GM23338 (cell line): ENCODE results near the gene SSB. TPM values are rescaled to one million over a fixed set of nuclear protein-coding genes. Genes with fewer than 3 reads are reported as not detected.

ENCODE experiments used
- ATAC-seq: fragments of 200-7000 bp; cut with Tn5 transposase; 3 replicates; pipeline ENCODE4 v1.9.1; 2020
- DNase-seq: peaks from one replicate; pipeline ENCODE4 v3.0.0-alpha.2; 2015; ENCODE audit warnings: low spot score
- H2AFZ ChIP-seq: fragments of 200-600 bp; sonication (generic); 2 replicates; pipeline ENCODE4 v1.8.0; 2016; ENCODE audit warnings: antibody characterized with exemption, mild to moderate bottlenecking, moderate library complexity
- H3F3A ChIP-seq: fragments of 200-600 bp; sonication (generic); replicated peaks from 2 replicates; pipeline ENCODE4 v1.8.0; 2017; ENCODE audit warnings: antibody characterized with exemption, mixed run types, low read depth
- H3K27ac ChIP-seq: fragments of 200-600 bp; sonication (generic); 2 replicates; pipeline ENCODE4 v1.6.1; 2016; ENCODE audit warnings: low read depth
- H3K27me3 ChIP-seq: fragments of 200-600 bp; sonication (generic); 2 replicates; pipeline ENCODE4 v1.8.0; 2016; ENCODE audit warnings: mild to moderate bottlenecking, mixed run types, moderate library complexity; ENCODE audit not compliant: insufficient read depth
- H3K36me3 ChIP-seq: fragments of 200-600 bp; sonication (generic); 2 replicates; pipeline ENCODE4 v1.8.0; 2016; ENCODE audit warnings: mild to moderate bottlenecking; ENCODE audit not compliant: insufficient read depth
- H3K4me1 ChIP-seq: fragments of 200-600 bp; sonication (generic); 2 replicates; pipeline ENCODE4 v1.8.0; 2016; ENCODE audit warnings: mild to moderate bottlenecking, moderate library complexity; ENCODE audit not compliant: insufficient read depth
- H3K4me2 ChIP-seq: fragments of 200-600 bp; sonication (generic); 2 replicates; pipeline ENCODE4 v1.7.1; 2017; ENCODE audit warnings: mixed run types
- H3K4me3 ChIP-seq: fragments of 200-600 bp; sonication (generic); 2 replicates; pipeline ENCODE4 v1.6.1; 2016; ENCODE audit warnings: mixed run types
- H3K79me2 ChIP-seq: fragments of 200-600 bp; sonication (generic); replicated peaks from 2 replicates; pipeline ENCODE4 v1.8.0; 2017; ENCODE audit warnings: mild to moderate bottlenecking; ENCODE audit not compliant: insufficient read depth
- H3K9me2 ChIP-seq: fragments of 200-600 bp; sonication (generic); 2 replicates; pipeline ENCODE4 v1.8.0; 2017; ENCODE audit not compliant: insufficient read depth
- H4K20me1 ChIP-seq: fragments of 200-600 bp; sonication (generic); replicated peaks from 2 replicates; pipeline ENCODE4 v1.8.0; 2017; ENCODE audit warnings: mild to moderate bottlenecking; ENCODE audit not compliant: insufficient read depth
- H3K27ac Mint-ChIP-seq: 2 replicates; pipeline ENCODE4 v1.8.0; 2020; ENCODE audit warnings: inconsistent platforms, mild to moderate bottlenecking, moderate library complexity, mixed read lengths
- H3K27me3 Mint-ChIP-seq: 3 replicates; pipeline ENCODE4 v1.8.0; 2022; ENCODE audit warnings: low read depth, mild to moderate bottlenecking, moderate library complexity, mixed read lengths, inconsistent platforms; ENCODE audit not compliant: insufficient read depth, poor library complexity
- H3K36me3 Mint-ChIP-seq: 3 replicates; pipeline ENCODE4 v1.8.0; 2021; ENCODE audit warnings: low read depth, mild to moderate bottlenecking, inconsistent platforms, moderate library complexity, mixed read lengths
- H3K4me1 Mint-ChIP-seq: 3 replicates; pipeline ENCODE4 v1.8.0; 2020; ENCODE audit warnings: mild to moderate bottlenecking, inconsistent platforms, mixed read lengths
- H3K4me3 Mint-ChIP-seq: 3 replicates; pipeline ENCODE4 v1.8.0; 2021; ENCODE audit warnings: moderate library complexity, mild to moderate bottlenecking, inconsistent platforms, mixed read lengths
- H3K9me3 Mint-ChIP-seq: 3 replicates; pipeline ENCODE4 v1.8.0; 2020; ENCODE audit warnings: moderate library complexity, mild to moderate bottlenecking, inconsistent platforms, mixed read lengths
- CREB1 ChIP-seq: fragments of 250-450 bp; sonication (Bioruptor Pico); IDR thresholded peaks from 2 replicates; pipeline ENCODE4 v1.5.0; 2020; ENCODE audit warnings: low read depth, mild to moderate bottlenecking, moderate library complexity
- ETS1 ChIP-seq: IDR thresholded peaks from 2 replicates; pipeline ENCODE4 v1.6.1; 2016; ENCODE audit warnings: antibody characterized with exemption
- EZH2 ChIP-seq: fragments of 200-600 bp; sonication (generic); IDR thresholded peaks from one replicate; pipeline ENCODE4 v1.8.0; 2017; ENCODE audit warnings: antibody characterized with exemption, mild to moderate bottlenecking, low read depth; ENCODE audit not compliant: unreplicated experiment
- EZH2phosphoT487 ChIP-seq: fragments of 200-600 bp; sonication (generic); IDR thresholded peaks from one replicate; pipeline ENCODE4 v1.8.1; 2018; ENCODE audit warnings: antibody characterized with exemption; ENCODE audit not compliant: unreplicated experiment
- JUNB ChIP-seq: IDR thresholded peaks from one replicate; pipeline ENCODE4 v1.6.1; 2016; ENCODE audit warnings: antibody characterized with exemption; ENCODE audit not compliant: unreplicated experiment
- NANOG ChIP-seq: IDR thresholded peaks from 2 replicates; pipeline ENCODE4 v1.6.1; 2016; ENCODE audit warnings: antibody characterized with exemption, borderline replicate concordance
- POLR2AphosphoS5 ChIP-seq: IDR thresholded peaks from 2 replicates; pipeline ENCODE4 v1.6.1; 2016; ENCODE audit warnings: antibody characterized with exemption, low read depth
- REST ChIP-seq: IDR thresholded peaks from one replicate; pipeline ENCODE4 v1.6.1; 2018; ENCODE audit warnings: antibody characterized with exemption; ENCODE audit not compliant: unreplicated experiment
- STAT1 ChIP-seq: IDR thresholded peaks from one replicate; pipeline ENCODE4 v1.6.1; 2016; ENCODE audit warnings: antibody characterized with exemption; ENCODE audit not compliant: unreplicated experiment
- ZNF114 ChIP-seq: fragments of 250-450 bp; sonication (Bioruptor Pico); IDR thresholded peaks from 2 replicates; pipeline ENCODE4 v1.5.0; 2020; ENCODE audit warnings: mild to moderate bottlenecking, moderate library complexity
- ZNF331 ChIP-seq: fragments of 250-450 bp; sonication (Bioruptor Pico); IDR thresholded peaks from 2 replicates; pipeline ENCODE4 v1.5.0; 2020; ENCODE audit warnings: low read depth, mild to moderate bottlenecking, moderate library complexity
- polyA plus RNA-seq: library from polyadenylated mRNA; unstranded; fragments of >200 nt; fragmentation: Nextera tagmentation; extraction: Ambion mirVana; gene quantifications from 2 replicates; pipeline ENCODE4 v1.2.1, GENCODE V29; 2016
- total RNA-seq: library from RNA; depleted of rRNA; stranded (reverse); fragments of >200 nt; shearing (Covaris generic); gene quantifications from 2 replicates; pipeline ENCODE4 v1.2.3, GENCODE V29; 2014
- TF ChIP-seq, protein P1 (sequence below), 2 experiments: fragments of 200-600 bp in 1 of 2; sonication (generic) in 1 of 2; conservative IDR thresholded peaks; 2 replicates each; pipeline versions ENCODE4 v1.5.1 to v1.6.1; 2016 to 2017; ENCODE audit warnings: antibody characterized with exemption in 2 of 2, low read depth in 2 of 2, mild to moderate bottlenecking in 2 of 2, moderate library complexity in 1 of 2
- TF ChIP-seq, protein P2 (sequence below): fragments of 250-450 bp; sonication (Bioruptor Pico); IDR thresholded peaks from 2 replicates; pipeline ENCODE4 v1.5.0; 2020; ENCODE audit warnings: mild to moderate bottlenecking, moderate library complexity

SSB gene
- total and polyA plus RNA-seq, 2 experiments from 2014 or later, result 246 to 1,104 TPM

GRCh38 chr2:169806586-169806985 lies 7.9 kb downstream of the SSB start:
- DNase-seq, result no peak
- Histone ChIP-seq H3K4me3 (no peak overlapping the region), H3K4me2 (no peak overlapping the region), H3K27me3 (no peaks in the 10 kb centered on the region), H3K79me2 (peaks cover 35% of the 10 kb centered on the region), H3F3A (peaks cover 6% of the 10 kb centered on the region; the same call in 1 of the 2 replicates), H2AFZ (no peak overlapping the region), H3K36me3 (peaks cover 81% of the 10 kb centered on the region), H3K27ac (no peak overlapping the region; the same call in 1 of the 2 replicates), H3K4me1 (no peaks in the 10 kb centered on the region; the same call in 1 of the 2 replicates), H4K20me1 (peaks cover 8% of the 10 kb centered on the region), H3K9me2 (no peaks in the 10 kb centered on the region)
- TF ChIP-seq, protein P1, sequence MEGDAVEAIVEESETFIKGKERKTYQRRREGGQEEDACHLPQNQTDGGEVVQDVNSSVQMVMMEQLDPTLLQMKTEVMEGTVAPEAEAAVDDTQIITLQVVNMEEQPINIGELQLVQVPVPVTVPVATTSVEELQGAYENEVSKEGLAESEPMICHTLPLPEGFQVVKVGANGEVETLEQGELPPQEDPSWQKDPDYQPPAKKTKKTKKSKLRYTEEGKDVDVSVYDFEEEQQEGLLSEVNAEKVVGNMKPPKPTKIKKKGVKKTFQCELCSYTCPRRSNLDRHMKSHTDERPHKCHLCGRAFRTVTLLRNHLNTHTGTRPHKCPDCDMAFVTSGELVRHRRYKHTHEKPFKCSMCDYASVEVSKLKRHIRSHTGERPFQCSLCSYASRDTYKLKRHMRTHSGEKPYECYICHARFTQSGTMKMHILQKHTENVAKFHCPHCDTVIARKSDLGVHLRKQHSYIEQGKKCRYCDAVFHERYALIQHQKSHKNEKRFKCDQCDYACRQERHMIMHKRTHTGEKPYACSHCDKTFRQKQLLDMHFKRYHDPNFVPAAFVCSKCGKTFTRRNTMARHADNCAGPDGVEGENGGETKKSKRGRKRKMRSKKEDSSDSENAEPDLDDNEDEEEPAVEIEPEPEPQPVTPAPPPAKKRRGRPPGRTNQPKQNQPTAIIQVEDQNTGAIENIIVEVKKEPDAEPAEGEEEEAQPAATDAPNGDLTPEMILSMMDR (conservative IDR thresholded peaks at IDR 0.05; ENCODE audit: low read depth in 2 of 2), result no peak
- TF ChIP-seq EZH2phosphoT487 (no peak), ETS1 (no peak), ZNF114 (CRISPR knock-in tag) (no peak), STAT1 (no peak), EZH2 (no peak), ZNF331 (CRISPR knock-in tag) (no peak), REST (no peak), JUNB (no peak), POLR2AphosphoS5 (no peak), CREB1 (CRISPR knock-in tag) (no peak), NANOG (no peak)
- TF ChIP-seq, protein P2, sequence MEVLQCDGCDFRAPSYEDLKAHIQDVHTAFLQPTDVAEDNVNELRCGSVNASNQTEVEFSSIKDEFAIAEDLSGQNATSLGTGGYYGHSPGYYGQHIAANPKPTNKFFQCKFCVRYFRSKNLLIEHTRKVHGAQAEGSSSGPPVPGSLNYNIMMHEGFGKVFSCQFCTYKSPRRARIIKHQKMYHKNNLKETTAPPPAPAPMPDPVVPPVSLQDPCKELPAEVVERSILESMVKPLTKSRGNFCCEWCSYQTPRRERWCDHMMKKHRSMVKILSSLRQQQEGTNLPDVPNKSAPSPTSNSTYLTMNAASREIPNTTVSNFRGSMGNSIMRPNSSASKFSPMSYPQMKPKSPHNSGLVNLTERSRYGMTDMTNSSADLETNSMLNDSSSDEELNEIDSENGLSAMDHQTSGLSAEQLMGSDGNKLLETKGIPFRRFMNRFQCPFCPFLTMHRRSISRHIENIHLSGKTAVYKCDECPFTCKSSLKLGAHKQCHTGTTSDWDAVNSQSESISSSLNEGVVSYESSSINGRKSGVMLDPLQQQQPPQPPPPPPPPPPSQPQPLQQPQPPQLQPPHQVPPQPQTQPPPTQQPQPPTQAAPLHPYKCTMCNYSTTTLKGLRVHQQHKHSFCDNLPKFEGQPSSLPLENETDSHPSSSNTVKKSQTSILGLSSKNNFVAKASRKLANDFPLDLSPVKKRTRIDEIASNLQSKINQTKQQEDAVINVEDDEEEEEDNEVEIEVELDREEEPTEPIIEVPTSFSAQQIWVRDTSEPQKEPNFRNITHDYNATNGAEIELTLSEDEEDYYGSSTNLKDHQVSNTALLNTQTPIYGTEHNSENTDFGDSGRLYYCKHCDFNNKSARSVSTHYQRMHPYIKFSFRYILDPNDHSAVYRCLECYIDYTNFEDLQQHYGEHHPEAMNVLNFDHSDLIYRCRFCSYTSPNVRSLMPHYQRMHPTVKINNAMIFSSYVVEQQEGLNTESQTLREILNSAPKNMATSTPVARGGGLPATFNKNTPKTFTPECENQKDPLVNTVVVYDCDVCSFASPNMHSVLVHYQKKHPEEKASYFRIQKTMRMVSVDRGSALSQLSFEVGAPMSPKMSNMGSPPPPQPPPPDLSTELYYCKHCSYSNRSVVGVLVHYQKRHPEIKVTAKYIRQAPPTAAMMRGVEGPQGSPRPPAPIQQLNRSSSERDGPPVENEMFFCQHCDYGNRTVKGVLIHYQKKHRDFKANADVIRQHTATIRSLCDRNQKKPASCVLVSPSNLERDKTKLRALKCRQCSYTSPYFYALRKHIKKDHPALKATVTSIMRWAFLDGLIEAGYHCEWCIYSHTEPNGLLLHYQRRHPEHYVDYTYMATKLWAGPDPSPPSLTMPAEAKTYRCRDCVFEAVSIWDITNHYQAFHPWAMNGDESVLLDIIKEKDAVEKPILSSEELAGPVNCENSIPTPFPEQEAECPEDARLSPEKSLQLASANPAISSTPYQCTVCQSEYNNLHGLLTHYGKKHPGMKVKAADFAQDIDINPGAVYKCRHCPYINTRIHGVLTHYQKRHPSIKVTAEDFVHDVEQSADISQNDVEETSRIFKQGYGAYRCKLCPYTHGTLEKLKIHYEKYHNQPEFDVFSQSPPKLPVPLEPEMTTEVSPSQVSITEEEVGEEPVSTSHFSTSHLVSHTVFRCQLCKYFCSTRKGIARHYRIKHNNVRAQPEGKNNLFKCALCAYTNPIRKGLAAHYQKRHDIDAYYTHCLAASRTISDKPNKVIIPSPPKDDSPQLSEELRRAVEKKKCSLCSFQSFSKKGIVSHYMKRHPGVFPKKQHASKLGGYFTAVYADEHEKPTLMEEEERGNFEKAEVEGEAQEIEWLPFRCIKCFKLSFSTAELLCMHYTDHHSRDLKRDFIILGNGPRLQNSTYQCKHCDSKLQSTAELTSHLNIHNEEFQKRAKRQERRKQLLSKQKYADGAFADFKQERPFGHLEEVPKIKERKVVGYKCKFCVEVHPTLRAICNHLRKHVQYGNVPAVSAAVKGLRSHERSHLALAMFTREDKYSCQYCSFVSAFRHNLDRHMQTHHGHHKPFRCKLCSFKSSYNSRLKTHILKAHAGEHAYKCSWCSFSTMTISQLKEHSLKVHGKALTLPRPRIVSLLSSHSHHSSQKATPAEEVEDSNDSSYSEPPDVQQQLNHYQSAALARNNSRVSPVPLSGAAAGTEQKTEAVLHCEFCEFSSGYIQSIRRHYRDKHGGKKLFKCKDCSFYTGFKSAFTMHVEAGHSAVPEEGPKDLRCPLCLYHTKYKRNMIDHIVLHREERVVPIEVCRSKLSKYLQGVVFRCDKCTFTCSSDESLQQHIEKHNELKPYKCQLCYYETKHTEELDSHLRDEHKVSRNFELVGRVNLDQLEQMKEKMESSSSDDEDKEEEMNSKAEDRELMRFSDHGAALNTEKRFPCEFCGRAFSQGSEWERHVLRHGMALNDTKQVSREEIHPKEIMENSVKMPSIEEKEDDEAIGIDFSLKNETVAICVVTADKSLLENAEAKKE, result no peak
- ATAC-seq, result no peak
- peaks cover 85% of the 10 kb centered on the region for H3K36me3 Mint-ChIP-seq
- peaks cover 17% of the 10 kb centered on the region for H3K4me1 Mint-ChIP-seq
- H3K9me3 Mint-ChIP-seq, result no peaks in the 10 kb centered on the region
- H3K4me3 Mint-ChIP-seq, result no peak overlapping the region
- H3K27ac Mint-ChIP-seq, result no peak overlapping the region
- H3K27me3 Mint-ChIP-seq, result peaks cover 3% of the 10 kb centered on the region
